Measurements from ENCODE around the gene TTLL8. TPM values are rescaled to one million over a fixed set of nuclear protein-coding genes. Genes with fewer than 3 reads are reported as not detected.

Gene TTLL8
- not detected in 5 replicates for total RNA-seq (2022; extraction: Qiagen RNA extraction)

DNA sequence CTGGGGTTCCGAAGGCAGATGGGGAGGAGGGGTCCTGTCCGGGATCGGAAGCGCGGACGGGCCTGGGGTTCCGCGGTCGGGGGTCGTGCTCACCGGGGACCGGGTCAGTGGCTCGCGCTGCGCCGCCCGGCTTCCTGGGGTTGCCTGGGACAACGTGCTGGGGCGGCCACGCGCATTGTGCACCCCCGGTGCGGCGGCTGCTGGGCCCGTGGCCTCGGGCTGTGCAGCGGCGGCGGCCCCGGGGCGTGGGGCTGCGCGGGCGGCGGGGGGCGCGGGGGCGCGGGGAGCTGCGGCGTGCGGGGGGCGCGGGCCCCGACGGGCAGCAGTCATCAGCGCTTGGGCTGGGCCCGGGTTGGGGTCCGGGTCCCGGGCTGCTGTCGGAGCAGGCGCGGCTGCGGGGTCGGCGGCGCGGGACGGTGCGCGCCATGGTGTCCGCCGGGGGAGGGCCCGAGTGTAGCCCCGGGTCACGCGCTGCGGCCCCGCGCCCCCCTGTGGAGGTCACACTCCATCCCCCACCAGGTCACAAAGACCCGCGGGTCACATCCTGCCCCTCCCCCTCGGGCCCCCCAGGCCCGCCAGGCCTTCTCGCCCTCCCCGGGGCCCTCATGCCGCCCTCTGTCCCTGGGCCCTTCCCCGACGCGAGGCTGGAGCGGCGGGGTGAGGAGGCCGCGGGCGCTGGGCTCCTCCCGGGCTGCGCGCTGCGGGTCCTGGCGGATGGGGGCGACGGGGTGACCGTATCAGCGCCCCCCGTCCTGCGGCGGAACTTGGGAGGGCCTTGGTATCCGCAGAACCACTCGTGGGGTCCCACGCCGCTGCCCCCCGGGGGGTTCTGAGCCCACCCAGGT lies at the start of gene TTLL8:
TTLL8 (minus strand) TSS at position 238 of the 845 bp plus-strand sequence.

GRCh38 chr22:50089682-50090411 lies 31.7 kb upstream of the TTLL8 start, which contains the start of gene MOV10L1:
Gene MOV10L1 (plus strand): TSS chr22:50090006. CDS start chr22:50090089, 83 bp downstream.

DNA sequence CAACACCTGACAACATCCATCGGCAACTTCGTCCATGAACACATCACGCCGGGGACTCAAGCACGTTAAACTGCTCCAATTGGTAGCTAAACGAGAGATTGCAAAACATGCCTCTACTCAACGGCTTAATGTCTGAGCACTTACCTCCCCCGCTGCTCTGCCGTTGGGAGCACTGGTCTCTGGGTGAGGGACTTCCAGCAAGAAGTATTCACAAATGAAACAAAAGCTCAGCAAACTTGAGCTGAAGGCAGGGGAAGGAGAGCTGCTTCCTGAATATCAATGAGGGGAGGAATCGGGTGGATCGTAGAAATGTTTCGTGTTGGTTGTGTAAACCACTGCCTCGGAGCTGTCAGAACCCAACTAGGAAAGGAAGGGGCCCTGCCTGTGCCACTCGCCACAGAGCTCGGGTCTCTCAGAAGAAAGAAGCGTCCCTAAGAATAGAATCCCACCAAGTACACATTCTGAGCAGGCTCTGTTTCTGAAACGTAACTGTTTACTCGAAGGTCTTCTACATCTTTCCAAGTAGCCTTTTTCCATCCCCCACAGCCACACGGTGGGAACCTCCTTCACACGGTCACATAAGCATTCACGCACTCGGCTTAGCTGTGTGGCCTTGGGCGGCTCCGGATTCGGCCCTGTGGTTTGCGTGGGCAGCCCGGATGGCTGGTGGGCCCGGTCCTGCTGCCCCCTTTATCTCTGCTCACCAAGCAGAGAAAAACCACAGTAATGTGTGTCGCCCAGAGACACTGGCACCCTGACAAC lies 27.3 kb upstream of the TTLL8 start, which contains the start of gene MLC1:
MLC1 (minus strand) TSS at position 216 of the 762 bp plus-strand sequence. CDS start 524 bp downstream, outside the sequence.

GRCh38 chr22:50012211-50013181 lies 45.6 kb downstream of the TTLL8 start, which contains the start of gene IL17REL:
Gene IL17REL (minus strand): TSS chr22:50012765. CDS start chr22:50012646, 119 bp downstream.

Other genes with a start within 250 kb of the TTLL8 start
- gene BRD1, start 230.4 kb downstream of the TTLL8 start, total RNA-seq (2022; extraction: Qiagen RNA extraction), result 12.5 to 16.3 TPM (median 14.9 TPM) in 5 replicates
- 9.7 to 12.2 TPM (median 11.7 TPM) in 5 replicates for gene ZBED4, start 204.5 kb downstream of the TTLL8 start, total RNA-seq (2022; extraction: Qiagen RNA extraction)
- gene ALG12, start 139.9 kb downstream of the TTLL8 start, total RNA-seq (2022; extraction: Qiagen RNA extraction), result 7.4 to 13.6 TPM (median 12.5 TPM) in 5 replicates
- 20.2 to 30.7 TPM (median 29.6 TPM) in 5 replicates for gene CRELD2, start 139.7 kb downstream of the TTLL8 start, total RNA-seq (2022; extraction: Qiagen RNA extraction)
- gene PIM3, start 97.5 kb downstream of the TTLL8 start, total RNA-seq (2022; extraction: Qiagen RNA extraction), result 21.2 to 50.3 TPM (median 44.2 TPM) in 5 replicates
- gene IL17REL, start 45.5 kb downstream of the TTLL8 start, total RNA-seq (2022; extraction: Qiagen RNA extraction), result 0.03 to 0.04 TPM in 2 of 5 replicates, not detected in the others
- gene MLC1, start 27.1 kb upstream of the TTLL8 start, total RNA-seq (2022; extraction: Qiagen RNA extraction), result 0.03 to 0.13 TPM (median 0.05 TPM) in 5 replicates
- gene MOV10L1, start 31.7 kb upstream of the TTLL8 start, total RNA-seq (2022; extraction: Qiagen RNA extraction), result not detected in 5 replicates
- 4.6 to 7.9 TPM (median 7.1 TPM) in 5 replicates for gene PANX2, start 112.4 kb upstream of the TTLL8 start, total RNA-seq (2022; extraction: Qiagen RNA extraction)
- gene TRABD, start 127.6 kb upstream of the TTLL8 start, total RNA-seq (2022; extraction: Qiagen RNA extraction), result 23.0 to 40.5 TPM (median 39.0 TPM) in 5 replicates
- gene SELENOO, start 142.7 kb upstream of the TTLL8 start, total RNA-seq (2022; extraction: Qiagen RNA extraction), result 11.5 to 21.2 TPM (median 20.3 TPM) in 5 replicates
- gene TUBGCP6, start 186.7 kb upstream of the TTLL8 start, total RNA-seq (2022; extraction: Qiagen RNA extraction), result 6.3 to 13.5 TPM (median 12.4 TPM) in 5 replicates
- gene HDAC10, start 193.0 kb upstream of the TTLL8 start, total RNA-seq (2022; extraction: Qiagen RNA extraction), result 7.2 to 15.7 TPM (median 12.1 TPM) in 5 replicates
- 19.3 to 29.1 TPM (median 25.8 TPM) in 5 replicates for gene MAPK12, start 203.4 kb upstream of the TTLL8 start, total RNA-seq (2022; extraction: Qiagen RNA extraction)
- 4.7 to 7.6 TPM (median 7.3 TPM) in 5 replicates for gene MAPK11, start 212.1 kb upstream of the TTLL8 start, total RNA-seq (2022; extraction: Qiagen RNA extraction)
- gene PLXNB2, start 249.3 kb upstream of the TTLL8 start, total RNA-seq (2022; extraction: Qiagen RNA extraction), result 85.2 to 127 TPM (median 116 TPM) in 5 replicates